DND-41 (cell line): ENCODE results near the gene C1orf21.

ENCODE experiments used
- ATAC-seq: fragments of 200-7000 bp; cut with Tn5 transposase; 3 replicates; pipeline ENCODE4 v1.9.1; 2021; ENCODE audit warnings: low read depth; ENCODE audit not compliant: insufficient read depth
- DNase-seq: peaks from one replicate; pipeline ENCODE4 v3.0.0-alpha.2; 2020
- H2AFZ ChIP-seq: 2 replicates; pipeline ENCODE4 v1.6.0; 2012; ENCODE audit warnings: low read depth, low read length
- H3K27ac ChIP-seq: 2 replicates; pipeline ENCODE4 v1.5.1; 2012; ENCODE audit warnings: low read length, inconsistent platforms
- H3K27me3 ChIP-seq: fragments of 200-600 bp; sonication (generic); 2 replicates; pipeline ENCODE4 v1.6.0; 2012; ENCODE audit warnings: low read length, mild to moderate bottlenecking, inconsistent platforms; ENCODE audit not compliant: insufficient read depth, poor library complexity
- H3K36me3 ChIP-seq: 2 replicates; pipeline ENCODE4 v1.5.1; 2012; ENCODE audit warnings: low read length, inconsistent platforms; ENCODE audit not compliant: insufficient read depth
- H3K4me1 ChIP-seq: 2 replicates; pipeline ENCODE4 v1.5.1; 2012; ENCODE audit warnings: mild to moderate bottlenecking, low read length; ENCODE audit not compliant: insufficient read depth
- H3K4me2 ChIP-seq: 2 replicates; pipeline ENCODE4 v1.6.0; 2012; ENCODE audit warnings: mild to moderate bottlenecking, moderate library complexity, low read length, inconsistent platforms; ENCODE audit not compliant: insufficient read depth
- H3K4me3 ChIP-seq, 2 experiments: fragments of 200-600 bp in 1 of 2; shearing (Covaris generic) in 1 of 2; 2 replicates each; pipeline ENCODE4 v1.5.1; 2012 to 2016; ENCODE audit warnings: inconsistent platforms in 2 of 2, low read length in 2 of 2, mild to moderate bottlenecking in 2 of 2, low read depth in 1 of 2, moderate library complexity in 1 of 2
- H3K79me2 ChIP-seq: 2 replicates; pipeline ENCODE4 v1.6.0; 2012; ENCODE audit warnings: low read length, inconsistent platforms; ENCODE audit not compliant: insufficient read depth
- H3K9ac ChIP-seq: 2 replicates; pipeline ENCODE4 v1.6.0; 2012; ENCODE audit warnings: low read depth, mild to moderate bottlenecking, inconsistent platforms, low read length, moderate library complexity
- H3K9me3 ChIP-seq: 2 replicates; pipeline ENCODE4 v1.5.1; 2012; ENCODE audit warnings: low read length, moderate library complexity, mild to moderate bottlenecking, inconsistent platforms; ENCODE audit not compliant: insufficient read depth, severe bottlenecking
- H4K20me1 ChIP-seq: 2 replicates; pipeline ENCODE4 v1.6.0; 2012; ENCODE audit warnings: low read length; ENCODE audit not compliant: insufficient read depth
- EZH2 ChIP-seq: IDR thresholded peaks from 3 replicates; pipeline ENCODE4 v1.6.1; 2012; ENCODE audit warnings: borderline replicate concordance, low read depth, mild to moderate bottlenecking, moderate library complexity, low read length, inconsistent platforms; ENCODE audit not compliant: severe bottlenecking
- TF ChIP-seq, protein P1 (sequence below): IDR thresholded peaks from 2 replicates; pipeline ENCODE4 v1.5.1; 2012; ENCODE audit warnings: borderline replicate concordance, low read length, moderate library complexity, mild to moderate bottlenecking; ENCODE audit not compliant: poor library complexity, severe bottlenecking; ENCODE audit errors: extremely low read depth

C1orf21 gene

GRCh38 chr1:184536246-184536985, 149.6 kb downstream of the C1orf21 start:
- no peak for ATAC-seq
- peaks cover 4% of the 10 kb centered on the region for H3K9me3 ChIP-seq

DNA sequence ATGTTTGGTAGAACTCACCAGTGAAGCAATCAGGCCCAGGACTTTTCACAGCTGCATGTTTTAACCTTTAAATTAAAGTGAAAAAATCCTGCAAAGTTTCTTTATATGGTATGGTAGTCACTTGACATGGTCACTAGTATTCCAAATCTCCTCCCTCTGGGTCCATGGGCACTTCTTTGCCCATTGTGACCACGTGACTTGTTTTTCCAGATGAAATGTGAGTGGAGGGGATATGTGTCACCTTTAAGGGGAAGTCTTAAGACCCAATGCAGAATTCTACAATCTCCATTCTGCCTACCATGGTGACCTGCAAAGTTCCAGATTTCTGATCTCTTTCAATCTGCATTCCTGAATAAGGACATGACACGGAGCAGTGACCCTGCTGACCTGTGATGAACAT, 152.8 kb downstream of the C1orf21 start:
- H4K20me1 ChIP-seq = no peaks in the 10 kb centered on the region

More at GRCh38 chr1:184536246-184536985, 149.6 kb downstream of the C1orf21 start:
- no peak for DNase-seq
- Histone ChIP-seq H3K4me1 (no peaks in the 10 kb centered on the region), H3K27me3 (no peaks in the 10 kb centered on the region), H2AFZ (no peak overlapping the region), H3K9ac (no peak overlapping the region), H3K4me3 (no peak overlapping the region), H3K27ac (no peak overlapping the region), H3K36me3 (no peaks in the 10 kb centered on the region), H3K79me2 (no peaks in the 10 kb centered on the region), H3K4me2 (no peak overlapping the region), H4K20me1 (no peaks in the 10 kb centered on the region)
- TF ChIP-seq, protein P1, sequence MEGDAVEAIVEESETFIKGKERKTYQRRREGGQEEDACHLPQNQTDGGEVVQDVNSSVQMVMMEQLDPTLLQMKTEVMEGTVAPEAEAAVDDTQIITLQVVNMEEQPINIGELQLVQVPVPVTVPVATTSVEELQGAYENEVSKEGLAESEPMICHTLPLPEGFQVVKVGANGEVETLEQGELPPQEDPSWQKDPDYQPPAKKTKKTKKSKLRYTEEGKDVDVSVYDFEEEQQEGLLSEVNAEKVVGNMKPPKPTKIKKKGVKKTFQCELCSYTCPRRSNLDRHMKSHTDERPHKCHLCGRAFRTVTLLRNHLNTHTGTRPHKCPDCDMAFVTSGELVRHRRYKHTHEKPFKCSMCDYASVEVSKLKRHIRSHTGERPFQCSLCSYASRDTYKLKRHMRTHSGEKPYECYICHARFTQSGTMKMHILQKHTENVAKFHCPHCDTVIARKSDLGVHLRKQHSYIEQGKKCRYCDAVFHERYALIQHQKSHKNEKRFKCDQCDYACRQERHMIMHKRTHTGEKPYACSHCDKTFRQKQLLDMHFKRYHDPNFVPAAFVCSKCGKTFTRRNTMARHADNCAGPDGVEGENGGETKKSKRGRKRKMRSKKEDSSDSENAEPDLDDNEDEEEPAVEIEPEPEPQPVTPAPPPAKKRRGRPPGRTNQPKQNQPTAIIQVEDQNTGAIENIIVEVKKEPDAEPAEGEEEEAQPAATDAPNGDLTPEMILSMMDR = no peak
- no peak for TF ChIP-seq EZH2

GRCh38 chr1:184541537-184542152, 154.8 kb downstream of the C1orf21 start:
- Histone ChIP-seq H3K36me3 (no peaks in the 10 kb centered on the region), H3K27ac (no peak overlapping the region), H3K4me2 (no peak overlapping the region), H3K4me3 (no peak overlapping the region), H3K9ac (no peak overlapping the region), H3K27me3 (no peaks in the 10 kb centered on the region), H2AFZ (no peak overlapping the region), H4K20me1 (no peaks in the 10 kb centered on the region), H3K4me1 (no peaks in the 10 kb centered on the region), H3K9me3 (no peaks in the 10 kb centered on the region), H3K79me2 (no peaks in the 10 kb centered on the region)
- no peak for ATAC-seq
- TF ChIP-seq, protein P1 = no peak
- DNase-seq = no peak

More for the DNA sequence above, 152.8 kb downstream of the C1orf21 start:
- no peak overlapping the region for H3K4me3 ChIP-seq
- DNase-seq = no peak
- no peak for TF ChIP-seq EZH2
- TF ChIP-seq, protein P1 = no peak
- H3K4me1 ChIP-seq = no peaks in the 10 kb centered on the region
- no peaks in the 10 kb centered on the region for H3K79me2 ChIP-seq
- no peak overlapping the region for H2AFZ ChIP-seq
- H3K36me3 ChIP-seq = no peaks in the 10 kb centered on the region
- no peak overlapping the region for H3K4me2 ChIP-seq
- H3K27me3 ChIP-seq = no peaks in the 10 kb centered on the region
- H3K9ac ChIP-seq = no peak overlapping the region
- H3K9me3 ChIP-seq = peaks cover 4% of the 10 kb centered on the region
- H3K27ac ChIP-seq = no peak overlapping the region
- no peak for ATAC-seq
